Measurements from ENCODE around the gene PHF21B.

- TF ChIP-seq CTCF (IDR thresholded peaks at IDR 0.05) = no peak
- TF ChIP-seq POLR2A (IDR thresholded peaks at IDR 0.05) = no peak
Observed at GRCh38 chr22:44848791-44849420, 160.9 kb downstream of the PHF21B start.
